Choroid plexus epithelial cell (primary cell): ENCODE results near the gene FBXL16.

Source experiments
- DNase-seq: peaks from one replicate; pipeline ENCODE4 v3.0.0-alpha.2; 2010; ENCODE audit warnings: low read depth
- H3K4me3 ChIP-seq: 2 replicates; pipeline ENCODE4 v1.5.1; 2011; ENCODE audit warnings: low read depth, mild to moderate bottlenecking, control low read depth, low read length, moderate library complexity
- CTCF ChIP-seq: conservative IDR thresholded peaks from 2 replicates; pipeline ENCODE4 v1.5.1; 2011; ENCODE audit warnings: low read depth, mild to moderate bottlenecking, control low read depth, inconsistent platforms, low read length, moderate library complexity

FBXL16 gene

GRCh38 chr16:643050-643368, 62.6 kb downstream of the FBXL16 start:
- no peak for TF ChIP-seq CTCF
- DNase-seq, result no peak

More at GRCh38 chr16:643050-643368, 62.6 kb downstream of the FBXL16 start:
- no peak overlapping the region for H3K4me3 ChIP-seq
